Measurements from ENCODE around the gene PDE4D.

DNA sequence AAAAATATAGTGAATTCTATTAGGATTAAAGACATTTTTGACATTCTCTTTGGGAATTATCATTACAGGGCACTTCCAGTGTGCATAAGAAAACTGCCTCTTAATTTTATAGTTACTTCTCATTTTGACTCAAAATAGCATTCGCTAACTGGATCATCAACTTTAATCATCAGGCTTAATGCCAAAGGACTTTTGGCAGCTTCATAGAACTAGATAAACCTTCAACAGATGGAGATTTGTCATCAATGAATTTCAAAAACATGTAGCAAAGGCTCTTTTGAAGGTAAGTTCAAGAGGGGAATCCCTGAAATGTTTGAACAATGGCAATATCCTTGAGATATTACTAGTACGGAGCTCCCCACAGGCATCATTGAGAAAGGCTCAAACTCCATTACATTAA, 447.2 kb downstream of the PDE4D start:
- TF ChIP-seq, protein P1, sequence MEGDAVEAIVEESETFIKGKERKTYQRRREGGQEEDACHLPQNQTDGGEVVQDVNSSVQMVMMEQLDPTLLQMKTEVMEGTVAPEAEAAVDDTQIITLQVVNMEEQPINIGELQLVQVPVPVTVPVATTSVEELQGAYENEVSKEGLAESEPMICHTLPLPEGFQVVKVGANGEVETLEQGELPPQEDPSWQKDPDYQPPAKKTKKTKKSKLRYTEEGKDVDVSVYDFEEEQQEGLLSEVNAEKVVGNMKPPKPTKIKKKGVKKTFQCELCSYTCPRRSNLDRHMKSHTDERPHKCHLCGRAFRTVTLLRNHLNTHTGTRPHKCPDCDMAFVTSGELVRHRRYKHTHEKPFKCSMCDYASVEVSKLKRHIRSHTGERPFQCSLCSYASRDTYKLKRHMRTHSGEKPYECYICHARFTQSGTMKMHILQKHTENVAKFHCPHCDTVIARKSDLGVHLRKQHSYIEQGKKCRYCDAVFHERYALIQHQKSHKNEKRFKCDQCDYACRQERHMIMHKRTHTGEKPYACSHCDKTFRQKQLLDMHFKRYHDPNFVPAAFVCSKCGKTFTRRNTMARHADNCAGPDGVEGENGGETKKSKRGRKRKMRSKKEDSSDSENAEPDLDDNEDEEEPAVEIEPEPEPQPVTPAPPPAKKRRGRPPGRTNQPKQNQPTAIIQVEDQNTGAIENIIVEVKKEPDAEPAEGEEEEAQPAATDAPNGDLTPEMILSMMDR (conservative IDR thresholded peaks at IDR 0.05 in 1 of 2, IDR thresholded peaks at IDR 0.05 in 1 of 2; ENCODE audit: extremely low read depth in 1 of 2, insufficient read depth in 1 of 2, low read depth in 1 of 2, low read length in 2 of 2), result no peak
- TF ChIP-seq EZH2 (IDR thresholded peaks at IDR 0.05; ENCODE audit: borderline replicate concordance, low read length), result no peak
